HL-60/S4 (cell line): ENCODE measurements around the gene ANKRD23.

Experiments
- in situ Hi-C: fragments of 300-500 bp; cut with MboI; formaldehyde crosslinking; loops from 2 replicates; pipeline ENCODE4 v1.14.3; 2022; ENCODE audit warnings: low sequenced_read_pairs

The ANKRD23 gene

DNA sequence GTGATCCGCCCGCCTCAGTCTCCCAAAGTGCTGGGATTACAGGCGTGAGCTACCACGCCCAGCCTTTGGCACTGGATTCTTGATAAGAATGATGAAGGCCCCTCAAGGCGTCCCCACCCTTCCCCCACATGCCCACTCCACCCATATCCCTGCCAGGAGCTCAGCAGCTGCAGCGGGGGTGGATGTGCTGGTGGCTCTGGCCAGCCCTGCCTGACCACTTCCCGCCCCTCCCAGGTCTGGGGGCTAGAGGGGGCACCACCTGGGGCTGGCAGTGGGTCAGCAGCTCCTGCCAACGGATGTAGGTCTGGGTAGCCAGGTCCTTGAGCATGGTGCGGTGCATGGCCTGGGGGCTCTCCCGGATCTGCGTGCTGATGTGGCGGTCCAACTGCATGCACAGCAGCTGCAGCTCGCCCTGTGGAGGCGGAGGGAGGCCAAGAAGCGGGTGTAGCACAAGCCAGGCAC lies 33.8 kb upstream of the ANKRD23 start:
- in situ Hi-C loops: no loop called here

DNA sequence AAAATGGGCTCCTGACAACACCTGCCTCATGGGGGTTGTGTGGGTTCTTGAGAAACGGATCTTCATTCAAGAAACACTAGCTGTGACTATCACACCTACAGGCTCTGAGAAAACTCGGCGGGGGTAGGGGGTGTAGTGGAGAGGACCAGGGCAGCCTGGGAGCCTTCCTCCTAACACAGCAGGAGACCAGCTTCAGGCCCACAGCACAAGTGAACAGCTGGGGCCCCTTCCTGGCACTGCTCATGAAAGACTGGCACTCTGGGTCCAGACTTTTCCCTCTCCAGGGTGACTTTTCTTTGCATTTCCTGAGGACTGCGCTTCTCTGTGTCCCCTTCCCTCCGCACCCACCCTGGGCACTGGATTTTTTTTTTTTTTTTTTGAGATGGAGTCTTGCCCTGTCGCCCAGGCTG lies 33.2 kb upstream of the ANKRD23 start:
- in situ Hi-C loops: no loop called here

GRCh38 chr2:96876269-96877041 lies 32.6 kb upstream of the ANKRD23 start:
- in situ Hi-C loops: no loop called here

DNA sequence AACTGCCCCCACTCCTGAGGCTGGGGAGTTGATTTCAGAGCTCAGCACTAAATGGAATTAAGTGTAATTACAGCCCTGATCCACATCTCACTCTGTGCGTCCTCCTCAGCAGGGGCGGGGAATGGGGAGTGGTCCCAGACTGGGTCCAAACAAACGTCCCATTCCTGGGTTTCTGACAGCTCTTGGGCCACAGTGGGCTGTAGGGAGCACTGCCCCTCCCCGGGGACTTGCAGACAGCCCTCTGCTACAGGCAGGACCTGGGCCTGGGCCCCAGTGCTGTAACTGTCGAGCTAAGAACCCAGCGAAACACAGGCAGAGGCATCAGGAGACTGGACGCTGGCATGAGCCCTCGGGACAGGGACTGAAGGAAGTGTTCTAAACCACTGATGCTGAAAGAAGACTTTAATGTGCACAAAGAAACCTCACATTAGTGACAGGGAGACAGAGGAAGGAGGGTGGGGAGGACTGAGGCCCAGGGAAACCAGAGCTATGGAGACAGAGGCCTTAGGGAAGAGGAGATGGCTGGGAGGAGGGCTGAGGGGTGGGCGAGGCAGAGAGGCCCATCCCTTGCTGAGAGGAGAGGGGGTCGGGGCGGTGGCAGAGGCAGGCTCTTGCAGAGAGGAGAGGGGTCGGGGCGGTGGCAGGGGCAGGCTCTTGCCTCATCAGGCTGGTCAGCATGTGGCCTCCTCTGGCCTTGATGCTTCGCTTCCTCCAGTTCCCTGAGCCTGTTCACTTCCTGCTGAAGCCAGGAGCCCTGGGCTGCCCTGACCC lies 31.9 kb upstream of the ANKRD23 start:
- in situ Hi-C loops: no loop called here

DNA sequence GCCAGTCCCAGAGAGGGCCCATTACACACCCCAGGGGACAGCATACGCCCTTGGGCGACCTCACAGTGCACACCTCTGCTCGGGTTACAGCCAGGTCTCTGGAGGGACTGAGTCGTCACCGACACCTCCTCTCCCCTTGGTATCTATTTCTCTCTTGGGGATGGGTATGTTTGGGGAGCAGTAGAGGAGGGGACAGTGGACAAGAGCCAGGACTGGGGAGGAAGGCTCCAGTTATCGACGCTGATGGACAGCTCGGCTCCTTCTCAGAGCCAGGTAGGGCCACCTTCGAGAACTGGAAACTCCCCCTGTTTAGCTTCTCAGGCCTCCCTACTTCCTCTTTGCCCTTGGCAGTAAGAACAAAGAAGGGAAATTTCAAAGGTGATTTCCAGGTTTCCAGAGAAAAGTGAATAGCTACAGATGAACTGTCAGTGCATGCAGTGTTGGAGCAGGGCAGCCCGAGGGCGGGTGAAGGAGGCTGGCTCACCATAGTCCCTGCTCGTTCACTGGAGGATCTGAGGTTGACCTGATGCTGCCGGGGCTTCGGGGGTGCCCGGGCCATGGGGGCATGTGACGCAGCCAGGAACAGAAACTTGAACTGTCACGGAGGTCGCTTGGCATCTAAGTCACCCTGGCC lies 30.5 kb upstream of the ANKRD23 start:
- in situ Hi-C loops: loop anchor here (25.0 kb wide), 1 partner anchor 238 kb away; the partner anchor contains the start of gene ANKRD36

DNA sequence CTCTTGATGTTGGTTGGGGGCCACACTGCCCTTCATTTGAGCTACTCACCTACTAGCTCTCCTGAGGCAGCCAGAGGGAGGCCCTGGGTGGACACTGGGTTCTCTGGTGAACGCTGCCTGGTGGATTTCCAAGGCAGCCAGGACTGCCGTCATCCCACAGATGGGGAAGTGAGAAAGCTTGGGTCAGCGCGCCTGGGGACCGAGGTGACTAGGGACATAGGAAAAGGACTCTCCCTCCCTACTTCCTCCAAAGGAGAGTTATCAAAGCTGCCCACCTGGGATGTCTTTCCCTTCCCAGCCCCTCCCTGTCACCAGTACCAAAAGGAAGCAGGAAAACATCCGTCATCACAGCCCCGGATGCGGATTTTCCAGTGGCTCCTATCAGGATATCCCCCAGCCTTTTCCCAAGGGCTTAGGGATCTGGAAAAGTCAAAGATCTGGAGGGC lies 29.9 kb upstream of the ANKRD23 start:
- in situ Hi-C loops: loop anchor here (25.0 kb wide), 1 partner anchor 239 kb away; the partner anchor contains the start of gene ANKRD36

DNA sequence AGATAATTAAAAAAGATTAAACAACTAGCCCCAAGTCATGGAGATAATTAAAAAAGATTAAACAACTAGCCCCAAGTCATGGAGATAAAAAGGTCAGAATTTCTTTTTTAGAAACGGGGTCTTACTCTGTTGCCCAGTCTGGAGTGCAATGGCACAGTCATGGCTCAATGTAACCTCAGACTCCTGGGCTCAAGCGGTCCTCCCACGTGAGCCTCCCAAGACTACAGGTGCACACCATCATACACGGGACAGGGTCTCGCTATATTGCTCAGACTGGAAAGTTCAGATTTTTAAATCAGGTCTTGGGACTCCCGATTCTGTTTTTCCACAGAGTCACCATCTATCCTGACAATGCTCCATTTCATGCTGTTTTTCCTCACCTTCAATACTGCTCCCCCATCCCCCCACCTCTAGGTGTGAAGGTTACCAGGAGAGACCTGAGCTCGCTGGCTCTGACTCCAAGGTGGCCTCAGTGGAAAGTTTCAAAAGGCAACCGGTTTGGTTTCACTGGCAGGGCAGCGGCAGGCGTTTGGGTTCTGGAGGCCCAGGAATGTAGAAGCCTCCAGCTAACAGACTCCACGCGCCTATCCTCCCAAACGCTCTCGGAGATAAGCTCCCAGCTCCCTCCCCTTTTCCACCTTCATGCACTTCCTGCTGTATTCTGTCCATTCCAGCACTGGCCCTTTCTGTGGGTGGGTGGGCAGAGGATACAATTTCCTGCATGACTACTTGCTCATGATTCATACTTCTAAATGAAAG lies 28.9 kb upstream of the ANKRD23 start:
- in situ Hi-C loops: loop anchor here (25.0 kb wide), 1 partner anchor 240 kb away; the partner anchor contains the start of gene ANKRD36

GRCh38 chr2:96870626-96871255 lies 26.9 kb upstream of the ANKRD23 start:
- in situ Hi-C loops: loop anchor here (25.0 kb wide), 1 partner anchor 242 kb away; the partner anchor contains the start of gene ANKRD36

DNA sequence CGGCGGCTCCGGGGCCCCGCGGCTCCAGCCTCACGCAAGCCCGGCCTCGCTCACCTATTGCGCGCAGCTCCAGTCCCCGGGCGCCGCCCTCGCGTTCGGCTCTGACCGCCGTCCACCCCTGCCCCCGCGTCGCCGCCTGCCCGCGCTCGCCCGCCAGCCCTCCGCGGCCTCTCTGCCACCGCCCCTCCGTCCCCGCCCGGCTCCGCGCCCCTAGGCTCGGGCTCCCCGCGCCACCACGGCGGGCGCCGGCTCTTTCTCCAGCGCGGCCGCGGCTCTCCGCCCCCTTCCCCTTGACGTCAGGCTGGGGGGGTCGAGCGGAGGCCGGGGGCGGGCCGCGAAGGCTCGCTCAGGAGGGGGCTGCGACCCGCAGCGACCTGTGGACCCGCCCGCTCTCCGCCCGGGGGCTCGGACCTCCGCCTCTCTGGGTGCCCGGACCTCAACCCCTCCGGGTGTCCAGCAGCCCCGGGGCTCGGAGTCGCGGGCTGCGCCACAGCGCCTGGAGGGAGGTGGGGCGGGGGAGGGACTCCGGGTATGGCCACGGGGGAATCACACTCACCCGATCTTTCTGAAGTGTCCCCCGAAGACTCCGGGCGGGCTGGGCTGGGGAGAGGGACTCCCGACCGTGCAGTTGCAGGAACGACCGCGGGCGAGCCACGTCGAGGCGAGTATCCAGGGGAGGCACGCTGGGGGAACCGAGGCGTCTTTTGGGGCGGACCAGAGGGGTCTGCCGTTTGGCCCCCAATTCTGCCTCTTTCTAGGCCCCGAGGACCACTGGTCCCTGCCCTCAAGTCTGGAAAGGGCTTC lies 26.2 kb upstream of the ANKRD23 start, which contains the start of gene SEMA4C:
SEMA4C (minus strand) TSS at position 259 of the 804 bp plus-strand sequence. CDS start 2,194 bp downstream, outside the sequence.
- in situ Hi-C loops: loop anchor here (25.0 kb wide), 1 partner anchor 242 kb away; the partner anchor contains the start of gene ANKRD36

DNA sequence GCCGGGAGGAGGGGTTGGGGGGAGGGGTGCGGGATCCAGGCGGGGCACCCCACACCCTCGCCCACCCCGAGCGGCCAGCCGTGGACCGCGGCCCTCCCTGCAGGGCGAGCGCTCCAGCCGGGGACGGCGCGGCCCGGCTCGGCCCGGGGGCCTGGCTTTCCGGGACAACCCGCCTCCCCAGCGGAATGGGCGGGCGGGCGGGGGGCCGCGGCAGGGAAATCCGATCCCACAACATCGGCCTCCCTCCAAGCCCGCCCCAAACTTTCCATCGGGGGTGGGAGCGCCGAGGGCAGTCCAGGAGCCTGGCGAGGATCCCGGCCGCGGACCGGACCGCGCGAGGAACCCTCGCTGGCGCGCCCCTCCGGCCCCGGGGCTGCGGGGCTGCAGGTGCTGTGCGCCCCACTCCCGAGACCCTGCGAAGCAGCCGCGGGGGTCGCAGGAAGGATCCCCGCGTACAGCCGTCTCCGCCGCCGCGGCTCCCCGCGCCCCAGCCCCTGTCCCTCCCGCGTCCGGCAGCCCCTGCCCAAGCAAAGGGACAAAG lies 25.5 kb upstream of the ANKRD23 start:
- in situ Hi-C loops: loop anchor here (25.0 kb wide), 1 partner anchor 243 kb away; the partner anchor contains the start of gene ANKRD36

DNA sequence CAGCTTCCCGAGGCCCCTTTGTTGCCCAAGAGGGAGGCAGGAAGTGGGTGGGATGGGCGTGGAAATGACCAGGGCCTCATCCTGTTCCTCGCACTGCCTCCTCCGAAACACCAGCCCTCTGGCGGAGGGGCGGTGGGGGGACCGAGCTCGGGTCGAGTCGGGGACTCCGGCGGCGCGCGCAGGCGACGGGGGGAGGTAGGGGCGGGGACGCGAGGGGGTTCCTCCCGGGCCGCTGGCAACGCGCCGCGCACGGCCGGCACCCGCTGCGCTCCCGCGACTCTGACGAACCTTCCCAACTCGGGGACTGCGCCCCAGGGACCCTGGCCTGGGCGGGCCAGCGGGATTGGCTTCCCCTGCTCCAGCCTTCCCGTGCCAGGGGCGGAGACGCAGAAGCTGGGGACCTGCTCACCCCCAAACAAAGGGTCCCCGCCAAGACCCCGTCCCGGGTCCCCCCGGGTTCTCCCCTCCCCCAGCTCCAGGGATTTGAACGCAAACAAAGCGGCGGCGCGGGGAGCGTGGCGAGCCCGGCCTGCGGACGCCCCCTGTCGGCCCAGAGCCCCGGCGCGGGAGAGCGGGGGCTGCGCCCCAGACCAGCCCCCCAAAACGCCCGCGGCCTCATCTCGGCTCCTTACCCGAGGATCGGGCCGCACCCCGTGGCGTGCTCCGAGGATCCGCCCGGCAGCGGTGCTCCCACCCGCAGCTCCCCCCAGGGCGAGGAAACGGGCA lies 24.9 kb upstream of the ANKRD23 start:
- in situ Hi-C loops: loop anchor here (25.0 kb wide), 1 partner anchor 244 kb away; the partner anchor contains the start of gene ANKRD36

DNA sequence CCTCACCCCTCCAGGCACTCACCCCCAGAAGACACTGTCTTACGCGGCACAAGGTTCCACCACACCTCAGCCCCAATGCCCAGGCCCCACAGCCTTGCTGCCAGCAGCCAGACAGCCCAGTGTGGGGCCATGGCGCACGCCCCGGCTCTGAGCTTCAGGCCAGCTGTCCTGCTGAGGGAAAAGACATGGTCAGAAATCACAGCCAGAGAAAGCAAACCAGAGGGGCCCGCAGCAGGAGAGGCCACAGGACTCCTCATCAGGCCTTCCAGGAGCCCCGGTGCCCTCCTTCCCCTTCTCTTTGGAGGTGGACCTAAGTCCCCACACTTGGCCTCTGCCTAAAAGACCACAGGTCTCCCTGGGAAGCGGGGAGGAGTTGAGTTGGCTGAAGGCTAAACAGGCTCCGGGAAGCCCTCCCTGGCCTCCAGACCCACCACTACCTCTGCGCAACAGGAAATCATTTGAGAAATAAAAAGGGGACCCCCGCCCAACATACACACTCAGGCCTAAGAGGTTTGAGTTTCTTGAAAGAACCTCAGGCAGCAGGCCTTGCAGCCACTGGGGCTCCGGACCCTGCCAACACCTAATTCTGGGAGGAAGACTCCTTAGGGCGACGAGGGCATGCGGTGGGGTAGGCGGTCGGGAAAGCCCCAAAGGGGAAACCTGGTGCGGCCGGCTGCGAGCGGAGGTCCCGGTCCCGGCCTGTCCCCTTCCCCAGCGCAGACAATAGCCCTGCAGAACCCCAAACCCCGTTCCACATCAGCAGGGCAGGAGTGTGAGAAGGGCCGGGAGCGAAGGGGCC lies 24.1 kb upstream of the ANKRD23 start:
- in situ Hi-C loops: loop anchor here (25.0 kb wide), 1 partner anchor 244 kb away; the partner anchor contains the start of gene ANKRD36

- in situ Hi-C loops: loop anchor here (25.0 kb wide), 1 partner anchor 245 kb away; the partner anchor contains the start of gene ANKRD36
These were observed 23.4 kb upstream of the ANKRD23 start for GRCh38 chr2:96866986-96867755.

DNA sequence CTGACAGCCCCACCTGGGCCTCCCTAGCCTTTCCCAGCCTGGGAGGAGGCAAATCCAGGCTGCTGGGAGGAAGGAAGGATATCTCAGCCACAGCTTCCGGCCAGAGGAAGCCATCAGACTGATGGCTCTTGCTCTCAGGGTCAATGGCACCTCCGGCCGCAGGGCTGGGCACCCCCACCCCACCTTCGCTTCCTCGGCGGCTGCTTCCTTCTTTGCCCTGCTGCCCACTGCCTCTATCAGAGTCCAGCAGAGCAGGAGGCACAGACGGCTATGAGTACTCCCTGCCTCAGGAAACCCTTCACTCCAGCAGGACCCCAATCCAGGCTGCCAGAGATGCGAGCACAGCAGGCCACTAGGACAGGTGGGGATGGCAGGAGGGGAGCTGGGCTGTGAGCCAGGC lies 22.8 kb upstream of the ANKRD23 start:
- in situ Hi-C loops: loop anchor here (25.0 kb wide), 1 partner anchor 246 kb away; the partner anchor contains the start of gene ANKRD36

GRCh38 chr2:96866149-96866548 lies 22.3 kb upstream of the ANKRD23 start:
- in situ Hi-C loops: loop anchor here (25.0 kb wide), 1 partner anchor 246 kb away; the partner anchor contains the start of gene ANKRD36

DNA sequence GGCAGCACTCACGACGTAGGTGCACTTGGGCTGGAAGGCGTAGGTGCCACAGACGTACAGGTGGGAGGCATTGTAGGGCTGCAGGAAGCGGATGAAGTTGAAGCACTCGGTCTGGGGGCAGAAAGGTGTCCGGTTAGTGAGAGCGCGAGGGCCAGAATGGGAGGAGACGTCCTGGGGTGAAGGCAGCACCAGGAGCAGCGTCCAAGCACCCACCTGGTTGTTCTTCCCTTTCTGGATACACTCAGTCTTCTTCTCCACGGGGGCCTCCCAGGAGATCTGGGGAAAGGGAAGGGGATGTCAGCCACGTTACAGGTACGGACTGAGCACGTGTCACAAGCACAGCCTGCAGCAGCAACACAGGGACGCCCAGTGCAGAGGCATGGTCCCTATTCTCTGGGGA lies 21.8 kb upstream of the ANKRD23 start:
- in situ Hi-C loops: loop anchor here (25.0 kb wide), 1 partner anchor 247 kb away; the partner anchor contains the start of gene ANKRD36
